ENCODE data around the gene TNFRSF12A.

DNA sequence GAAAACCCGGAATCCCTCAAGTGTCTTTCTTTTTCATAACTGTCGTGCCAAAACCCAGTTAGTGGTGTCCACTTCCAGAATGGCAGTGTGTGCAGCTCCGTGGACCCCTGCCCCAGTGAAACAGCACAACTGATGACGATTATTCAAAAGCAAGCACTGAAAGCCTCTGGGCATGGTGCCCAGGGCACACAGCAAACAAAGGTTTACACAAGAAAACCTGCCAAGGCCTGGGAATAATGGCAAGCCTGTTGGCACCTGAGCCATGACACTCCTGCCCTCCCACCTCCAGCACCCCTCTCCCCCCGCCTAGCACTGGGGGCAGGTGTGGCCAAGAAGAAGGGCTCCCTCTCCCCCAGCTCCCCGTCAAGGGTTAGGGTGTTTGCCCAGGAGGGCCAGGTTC, 42.7 kb upstream of the TNFRSF12A start:
- TF ChIP-seq, protein P1, sequence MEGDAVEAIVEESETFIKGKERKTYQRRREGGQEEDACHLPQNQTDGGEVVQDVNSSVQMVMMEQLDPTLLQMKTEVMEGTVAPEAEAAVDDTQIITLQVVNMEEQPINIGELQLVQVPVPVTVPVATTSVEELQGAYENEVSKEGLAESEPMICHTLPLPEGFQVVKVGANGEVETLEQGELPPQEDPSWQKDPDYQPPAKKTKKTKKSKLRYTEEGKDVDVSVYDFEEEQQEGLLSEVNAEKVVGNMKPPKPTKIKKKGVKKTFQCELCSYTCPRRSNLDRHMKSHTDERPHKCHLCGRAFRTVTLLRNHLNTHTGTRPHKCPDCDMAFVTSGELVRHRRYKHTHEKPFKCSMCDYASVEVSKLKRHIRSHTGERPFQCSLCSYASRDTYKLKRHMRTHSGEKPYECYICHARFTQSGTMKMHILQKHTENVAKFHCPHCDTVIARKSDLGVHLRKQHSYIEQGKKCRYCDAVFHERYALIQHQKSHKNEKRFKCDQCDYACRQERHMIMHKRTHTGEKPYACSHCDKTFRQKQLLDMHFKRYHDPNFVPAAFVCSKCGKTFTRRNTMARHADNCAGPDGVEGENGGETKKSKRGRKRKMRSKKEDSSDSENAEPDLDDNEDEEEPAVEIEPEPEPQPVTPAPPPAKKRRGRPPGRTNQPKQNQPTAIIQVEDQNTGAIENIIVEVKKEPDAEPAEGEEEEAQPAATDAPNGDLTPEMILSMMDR (IDR thresholded peaks at IDR 0.05; ENCODE audit: control extremely low read depth in 1 of 3, insufficient read depth in 1 of 3, low read depth in 1 of 3, low read length in 3 of 3), result no peak
- TF ChIP-seq, protein P2, sequence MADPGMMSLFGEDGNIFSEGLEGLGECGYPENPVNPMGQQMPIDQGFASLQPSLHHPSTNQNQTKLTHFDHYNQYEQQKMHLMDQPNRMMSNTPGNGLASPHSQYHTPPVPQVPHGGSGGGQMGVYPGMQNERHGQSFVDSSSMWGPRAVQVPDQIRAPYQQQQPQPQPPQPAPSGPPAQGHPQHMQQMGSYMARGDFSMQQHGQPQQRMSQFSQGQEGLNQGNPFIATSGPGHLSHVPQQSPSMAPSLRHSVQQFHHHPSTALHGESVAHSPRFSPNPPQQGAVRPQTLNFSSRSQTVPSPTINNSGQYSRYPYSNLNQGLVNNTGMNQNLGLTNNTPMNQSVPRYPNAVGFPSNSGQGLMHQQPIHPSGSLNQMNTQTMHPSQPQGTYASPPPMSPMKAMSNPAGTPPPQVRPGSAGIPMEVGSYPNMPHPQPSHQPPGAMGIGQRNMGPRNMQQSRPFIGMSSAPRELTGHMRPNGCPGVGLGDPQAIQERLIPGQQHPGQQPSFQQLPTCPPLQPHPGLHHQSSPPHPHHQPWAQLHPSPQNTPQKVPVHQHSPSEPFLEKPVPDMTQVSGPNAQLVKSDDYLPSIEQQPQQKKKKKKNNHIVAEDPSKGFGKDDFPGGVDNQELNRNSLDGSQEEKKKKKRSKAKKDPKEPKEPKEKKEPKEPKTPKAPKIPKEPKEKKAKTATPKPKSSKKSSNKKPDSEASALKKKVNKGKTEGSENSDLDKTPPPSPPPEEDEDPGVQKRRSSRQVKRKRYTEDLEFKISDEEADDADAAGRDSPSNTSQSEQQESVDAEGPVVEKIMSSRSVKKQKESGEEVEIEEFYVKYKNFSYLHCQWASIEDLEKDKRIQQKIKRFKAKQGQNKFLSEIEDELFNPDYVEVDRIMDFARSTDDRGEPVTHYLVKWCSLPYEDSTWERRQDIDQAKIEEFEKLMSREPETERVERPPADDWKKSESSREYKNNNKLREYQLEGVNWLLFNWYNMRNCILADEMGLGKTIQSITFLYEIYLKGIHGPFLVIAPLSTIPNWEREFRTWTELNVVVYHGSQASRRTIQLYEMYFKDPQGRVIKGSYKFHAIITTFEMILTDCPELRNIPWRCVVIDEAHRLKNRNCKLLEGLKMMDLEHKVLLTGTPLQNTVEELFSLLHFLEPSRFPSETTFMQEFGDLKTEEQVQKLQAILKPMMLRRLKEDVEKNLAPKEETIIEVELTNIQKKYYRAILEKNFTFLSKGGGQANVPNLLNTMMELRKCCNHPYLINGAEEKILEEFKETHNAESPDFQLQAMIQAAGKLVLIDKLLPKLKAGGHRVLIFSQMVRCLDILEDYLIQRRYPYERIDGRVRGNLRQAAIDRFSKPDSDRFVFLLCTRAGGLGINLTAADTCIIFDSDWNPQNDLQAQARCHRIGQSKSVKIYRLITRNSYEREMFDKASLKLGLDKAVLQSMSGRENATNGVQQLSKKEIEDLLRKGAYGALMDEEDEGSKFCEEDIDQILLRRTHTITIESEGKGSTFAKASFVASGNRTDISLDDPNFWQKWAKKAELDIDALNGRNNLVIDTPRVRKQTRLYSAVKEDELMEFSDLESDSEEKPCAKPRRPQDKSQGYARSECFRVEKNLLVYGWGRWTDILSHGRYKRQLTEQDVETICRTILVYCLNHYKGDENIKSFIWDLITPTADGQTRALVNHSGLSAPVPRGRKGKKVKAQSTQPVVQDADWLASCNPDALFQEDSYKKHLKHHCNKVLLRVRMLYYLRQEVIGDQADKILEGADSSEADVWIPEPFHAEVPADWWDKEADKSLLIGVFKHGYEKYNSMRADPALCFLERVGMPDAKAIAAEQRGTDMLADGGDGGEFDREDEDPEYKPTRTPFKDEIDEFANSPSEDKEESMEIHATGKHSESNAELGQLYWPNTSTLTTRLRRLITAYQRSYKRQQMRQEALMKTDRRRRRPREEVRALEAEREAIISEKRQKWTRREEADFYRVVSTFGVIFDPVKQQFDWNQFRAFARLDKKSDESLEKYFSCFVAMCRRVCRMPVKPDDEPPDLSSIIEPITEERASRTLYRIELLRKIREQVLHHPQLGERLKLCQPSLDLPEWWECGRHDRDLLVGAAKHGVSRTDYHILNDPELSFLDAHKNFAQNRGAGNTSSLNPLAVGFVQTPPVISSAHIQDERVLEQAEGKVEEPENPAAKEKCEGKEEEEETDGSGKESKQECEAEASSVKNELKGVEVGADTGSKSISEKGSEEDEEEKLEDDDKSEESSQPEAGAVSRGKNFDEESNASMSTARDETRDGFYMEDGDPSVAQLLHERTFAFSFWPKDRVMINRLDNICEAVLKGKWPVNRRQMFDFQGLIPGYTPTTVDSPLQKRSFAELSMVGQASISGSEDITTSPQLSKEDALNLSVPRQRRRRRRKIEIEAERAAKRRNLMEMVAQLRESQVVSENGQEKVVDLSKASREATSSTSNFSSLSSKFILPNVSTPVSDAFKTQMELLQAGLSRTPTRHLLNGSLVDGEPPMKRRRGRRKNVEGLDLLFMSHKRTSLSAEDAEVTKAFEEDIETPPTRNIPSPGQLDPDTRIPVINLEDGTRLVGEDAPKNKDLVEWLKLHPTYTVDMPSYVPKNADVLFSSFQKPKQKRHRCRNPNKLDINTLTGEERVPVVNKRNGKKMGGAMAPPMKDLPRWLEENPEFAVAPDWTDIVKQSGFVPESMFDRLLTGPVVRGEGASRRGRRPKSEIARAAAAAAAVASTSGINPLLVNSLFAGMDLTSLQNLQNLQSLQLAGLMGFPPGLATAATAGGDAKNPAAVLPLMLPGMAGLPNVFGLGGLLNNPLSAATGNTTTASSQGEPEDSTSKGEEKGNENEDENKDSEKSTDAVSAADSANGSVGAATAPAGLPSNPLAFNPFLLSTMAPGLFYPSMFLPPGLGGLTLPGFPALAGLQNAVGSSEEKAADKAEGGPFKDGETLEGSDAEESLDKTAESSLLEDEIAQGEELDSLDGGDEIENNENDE (IDR thresholded peaks at IDR 0.05; ENCODE audit: insufficient replicate concordance, low read length), result no peak
- TF ChIP-seq, protein P3, sequence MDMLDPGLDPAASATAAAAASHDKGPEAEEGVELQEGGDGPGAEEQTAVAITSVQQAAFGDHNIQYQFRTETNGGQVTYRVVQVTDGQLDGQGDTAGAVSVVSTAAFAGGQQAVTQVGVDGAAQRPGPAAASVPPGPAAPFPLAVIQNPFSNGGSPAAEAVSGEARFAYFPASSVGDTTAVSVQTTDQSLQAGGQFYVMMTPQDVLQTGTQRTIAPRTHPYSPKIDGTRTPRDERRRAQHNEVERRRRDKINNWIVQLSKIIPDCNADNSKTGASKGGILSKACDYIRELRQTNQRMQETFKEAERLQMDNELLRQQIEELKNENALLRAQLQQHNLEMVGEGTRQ (IDR thresholded peaks at IDR 0.05; ENCODE audit: low read length), result no peak
- no peak for TF ChIP-seq SP1 (IDR thresholded peaks at IDR 0.05; ENCODE audit: low read depth, low read length)
- TF ChIP-seq POLR2AphosphoS5 (IDR thresholded peaks at IDR 0.05; ENCODE audit: low read depth, low read length), result no peak
- TF ChIP-seq RFX5 (IDR thresholded peaks at IDR 0.05; ENCODE audit: borderline replicate concordance, low read depth, low read length), result no peak
- TF ChIP-seq YY1 (IDR thresholded peaks at IDR 0.05; ENCODE audit: low read depth, low read length), result no peak
- TF ChIP-seq EZH2 (IDR thresholded peaks at IDR 0.05; ENCODE audit: low read depth, low read length, severe bottlenecking), result no peak
- TF ChIP-seq GABPA (IDR thresholded peaks at IDR 0.05; ENCODE audit: borderline replicate concordance, insufficient read depth, low read length), result no peak
